ENCODE data around the gene SH2D5. TPM values are rescaled to one million over a fixed set of nuclear protein-coding genes. Genes with fewer than 3 reads are reported as not detected.

Gene SH2D5
- total RNA-seq, 4 donors from 2014 or later, result 0.23 to 1.2 TPM; not detected in 2

DNA sequence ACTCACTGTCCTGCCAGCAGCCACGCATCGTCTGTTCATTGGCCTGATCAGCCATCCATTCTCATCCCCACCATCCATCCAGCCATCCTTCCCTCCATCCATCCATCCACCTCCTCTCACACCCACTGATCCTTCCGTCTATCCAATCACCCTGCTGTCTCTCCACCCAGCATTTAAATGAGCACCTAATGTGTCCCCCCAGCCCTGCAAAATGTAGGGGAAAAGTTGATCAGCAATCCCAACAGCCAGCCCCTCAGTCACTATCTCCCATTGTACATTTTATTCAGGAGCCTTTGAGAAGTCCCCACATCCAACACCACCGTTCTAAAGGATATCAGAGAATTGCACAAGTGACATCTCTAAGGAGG, 60.3 kb downstream of the SH2D5 start:
- Histone ChIP-seq H3K4me1 (no peaks in the 10 kb centered on the region), H3K36me3 (no peaks in the 10 kb centered on the region), H3K27me3 (peaks cover 2% of the 10 kb centered on the region), H3K4me3 (no peak overlapping the region), H3K9me3 (no peaks in the 10 kb centered on the region), H3K27ac (no peak overlapping the region)
- WGBS, result 89% methylated on average over 4 of the region's 4 CpGs
- TF ChIP-seq POLR2AphosphoS5 (IDR thresholded peaks at IDR 0.05) (no peak), EP300 (IDR thresholded peaks at IDR 0.05) (no peak), POLR2A (IDR thresholded peaks at IDR 0.05) (no peak), CTCF (IDR thresholded peaks at IDR 0.05) (no peak)
- no peak for DNase-seq (ENCODE audit: low spot score in 2 of 2)

DNA sequence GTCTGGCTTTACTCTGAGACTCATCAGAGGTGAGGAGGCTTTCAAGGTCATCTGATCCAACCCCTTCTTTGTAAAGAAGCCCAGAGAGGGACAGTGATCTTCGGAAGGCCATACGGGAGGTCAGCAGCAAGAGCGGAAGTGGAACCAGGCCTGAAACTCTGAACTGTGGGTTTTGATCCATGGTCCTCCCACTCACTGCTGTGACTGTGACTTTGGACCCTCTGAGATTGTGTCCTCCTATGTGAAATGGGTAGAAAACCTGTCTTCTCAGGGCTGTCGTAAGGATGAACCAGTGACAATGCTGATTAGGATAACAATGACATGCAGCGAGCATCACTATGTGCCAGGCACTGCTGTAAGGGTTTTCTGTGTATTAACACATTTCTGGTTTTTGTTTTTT, 61.6 kb downstream of the SH2D5 start:
- H3K27me3 ChIP-seq, result no peaks in the 10 kb centered on the region
- no peaks in the 10 kb centered on the region for H3K9me3 ChIP-seq
- TF ChIP-seq CTCF (IDR thresholded peaks at IDR 0.05) (no peak), POLR2A (IDR thresholded peaks at IDR 0.05) (no peak), EP300 (IDR thresholded peaks at IDR 0.05) (no peak)
- H3K4me1 ChIP-seq, result no peaks in the 10 kb centered on the region
- H3K27ac ChIP-seq, result no peak overlapping the region
- WGBS, result 82% methylated on average over 5 of the region's 5 CpGs
- H3K36me3 ChIP-seq, result no peaks in the 10 kb centered on the region
- DNase-seq (ENCODE audit: low spot score in 2 of 2), result no peak
- no peak overlapping the region for H3K4me3 ChIP-seq

Other genes with a start within 250 kb of the SH2D5 start
- 10 to 100 TPM in 2 of 4 donors, 1 to 10 TPM in 2; 7.0 to 18.1 (median 9.5) TPM for gene CAMK2N1, start 246.5 kb downstream of the SH2D5 start, total RNA-seq
- gene MUL1, start 224.6 kb downstream of the SH2D5 start, total RNA-seq, result 10 to 100 TPM; 27.2 to 36.5 (median 28.4) TPM
- under 1 TPM in 2 of 4 donors, not detected in 2; 0.21 to 0.38 TPM for gene FAM43B, start 180.1 kb downstream of the SH2D5 start, total RNA-seq
- gene CDA, start 143.6 kb downstream of the SH2D5 start, total RNA-seq, result 10 to 100 TPM; 13.1 to 24.2 (median 15.7) TPM
- gene PINK1, start 99.2 kb downstream of the SH2D5 start, total RNA-seq, result 100 to 1,000 TPM in 2 of 4 donors, 10 to 100 TPM in 2; 91.9 to 116 (median 98.0) TPM
- 100 to 1,000 TPM in 3 of 4 donors, 10 to 100 TPM in 1; 75.9 to 143 (median 125) TPM for gene DDOST, start 71.3 kb downstream of the SH2D5 start, total RNA-seq
- 1 to 10 TPM in 3 of 4 donors, under 1 TPM in 1; 0.76 to 5.6 (median 2.1) TPM for gene KIF17, start 14.7 kb downstream of the SH2D5 start, total RNA-seq
- 100 to 1,000 TPM; 153 to 294 (median 168) TPM for gene HP1BP3, start 54.6 kb upstream of the SH2D5 start, total RNA-seq